Esophagus muscularis mucosa (tissue), 2 donors: ENCODE measurements around the gene PIK3CD.

Experiments
- POLR2A ChIP-seq: fragments of 450-650 bp; IDR thresholded peaks from one replicate; pipeline ENCODE4 v1.6.1; 2017; ENCODE audit warnings: antibody characterized with exemption, moderate library complexity, mild to moderate bottlenecking, low read depth
- POLR2AphosphoS5 ChIP-seq, 2 donors: sonication (generic); formaldehyde crosslinking; IDR thresholded peaks; one replicate each; pipeline ENCODE4 v1.6.1; 2017; ENCODE audit warnings: antibody characterized with exemption in 2 of 2

DNA sequence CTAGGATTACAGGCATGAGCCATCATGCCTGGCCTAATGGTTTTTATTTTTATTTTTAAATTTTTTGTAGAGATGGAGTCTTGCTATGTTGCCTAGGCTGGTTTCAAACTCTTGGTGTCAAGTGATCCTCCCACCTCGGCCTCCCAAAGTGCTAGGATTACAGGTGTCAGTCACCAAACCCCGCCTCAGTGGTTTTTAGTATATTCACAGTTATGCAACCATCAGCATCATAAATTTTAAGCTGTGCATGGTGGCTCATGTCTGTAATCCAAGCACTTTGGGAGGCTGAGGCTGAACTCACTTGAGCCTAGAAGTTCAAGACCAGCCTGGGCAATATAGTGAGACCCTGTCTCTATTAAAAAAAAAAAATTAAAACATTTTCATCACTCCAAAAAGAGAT is 28.6 kb downstream of the PIK3CD start:
- TF ChIP-seq POLR2A = no peak
- TF ChIP-seq POLR2AphosphoS5 (IDR thresholded peaks at IDR 0.05) = no peak
